ENCODE measurements around the gene RGL2. TPM values are rescaled to one million over a fixed set of nuclear protein-coding genes. Genes with fewer than 3 reads are reported as not detected.
A peak's percentile ranks its signal among the peaks of the same experiment; 100 is the strongest.

The RGL2 gene
- total RNA-seq, 1 experiment from 2014 or later, result 84.4 TPM

GRCh38 chr6:33290459-33290858 lies 8.3 kb downstream of the RGL2 start:
- H3K4me3 ChIP-seq (ENCODE audit: low read depth in 2 of 2, low read length in 2 of 2), result peak overlapping the region; percentile 91 to 97
- no TSS peak for BruUV-seq (replicated peaks)
- intact Hi-C loops (cut with micrococcal nuclease; ENCODE audit: unreplicated experiment), result no loop called here
- H3K27ac ChIP-seq (ENCODE audit: low read length), result peak overlapping the region; percentile 95
- ATAC-seq (no peak), DNase-seq (ENCODE audit: low read depth, low spot score) (no peak)
- in situ Hi-C loops (cut with HindIII; ENCODE audit: low pct_unique_long_range_greater_than_20kb, low sequenced_read_pairs), result no loop called here
- peaks cover 10% of the 10 kb centered on the region for H3K36me3 ChIP-seq (ENCODE audit: control insufficient read depth, insufficient read depth, low read length)
- ChIA-PET CTCF (no interaction called here), POLR2A (no interaction called here)
- TF ChIP-seq CTCF (IDR thresholded peaks at IDR 0.05) (no peak), REST (IDR thresholded peaks at IDR 0.05; ENCODE audit: insufficient read depth in 1 of 2, low read depth in 2 of 2, low read length in 1 of 2) (no peak), POLR2AphosphoS5 (IDR thresholded peaks at IDR 0.05; ENCODE audit: low read depth, low read length) (0 out of 2 replicates have a peak, but pooled peaks have one; percentile 23)
- no peaks in the 10 kb centered on the region for H3K27me3 ChIP-seq (ENCODE audit: control insufficient read depth, insufficient read depth, low read length)
- H3K9me3 ChIP-seq (ENCODE audit: control insufficient read depth, insufficient read depth, low read depth, low read length), result no peaks in the 10 kb centered on the region
- H3K4me1 ChIP-seq (ENCODE audit: control insufficient read depth, insufficient read depth, low read length), result peaks cover 19% of the 10 kb centered on the region

GRCh38 chr6:33289784-33290315 lies 8.9 kb downstream of the RGL2 start:
- intact Hi-C loops (cut with micrococcal nuclease; ENCODE audit: unreplicated experiment) (no loop called here), in situ Hi-C loops (cut with HindIII; ENCODE audit: low pct_unique_long_range_greater_than_20kb, low sequenced_read_pairs) (no loop called here)
- Histone ChIP-seq H3K36me3 (ENCODE audit: control insufficient read depth, insufficient read depth, low read length) (peaks cover 11% of the 10 kb centered on the region), H3K27me3 (ENCODE audit: control insufficient read depth, insufficient read depth, low read length) (no peaks in the 10 kb centered on the region), H3K4me3 (ENCODE audit: low read depth in 2 of 2, low read length in 2 of 2) (peak overlapping the region; percentile 91 to 97), H3K27ac (ENCODE audit: low read length) (peak overlapping the region; percentile 95), H3K9me3 (ENCODE audit: control insufficient read depth, insufficient read depth, low read depth, low read length) (no peaks in the 10 kb centered on the region), H3K4me1 (ENCODE audit: control insufficient read depth, insufficient read depth, low read length) (peaks cover 19% of the 10 kb centered on the region)
- ChIA-PET POLR2A (interaction anchor here (0.6 to 1.9 kb wide), 5 partner anchors 8 to 218 kb away, joined by 3 to 11 read pairs (median 3); partner anchors contain the start of gene B3GALT4), CTCF (interaction anchor here (1.6 kb wide), 1 partner anchor 12 kb away, joined by 4 read pairs; the partner anchor contains the start of gene B3GALT4)
- TF ChIP-seq POLR2AphosphoS5 (IDR thresholded peaks at IDR 0.05; ENCODE audit: low read depth, low read length), result 0 out of 2 replicates have a peak, but pooled peaks have one; percentile 44
- no peak for TF ChIP-seq CTCF (IDR thresholded peaks at IDR 0.05)
- DNase-seq (ENCODE audit: low read depth, low spot score) (no peak), ATAC-seq (peak; percentile 43)
- BruUV-seq (replicated peaks), result TSS peak; percentile 98
